DMS114 treated with DMSO at 0.1 percent for 48 hours (cell line): ENCODE data around the gene MKS1.

ENCODE experiments used
- DNase-seq: peaks from one replicate; lab custom pipeline; 2025; ENCODE audit not compliant: unreplicated experiment; lab: John Stamatoyannopoulos, UW

MKS1 gene

DNA sequence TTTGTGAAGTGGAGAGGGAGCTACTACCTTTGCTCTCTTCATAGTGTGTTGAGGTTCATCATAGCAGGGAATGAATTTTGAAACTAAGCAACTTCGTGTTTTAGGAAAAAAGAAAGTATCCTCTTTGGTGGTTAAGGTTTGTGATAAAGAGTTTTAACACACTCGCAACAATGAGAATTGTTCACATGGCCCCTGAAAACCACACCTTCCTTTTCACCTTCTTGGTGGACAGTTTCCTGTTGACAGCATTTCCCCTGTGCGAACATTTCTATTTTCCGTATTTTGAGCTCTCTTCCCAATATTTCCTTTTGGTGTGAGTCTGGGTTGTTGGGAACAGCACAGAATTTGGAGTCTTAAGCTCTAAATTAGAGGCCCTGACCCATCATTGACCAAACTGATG is 48.4 kb downstream of the MKS1 start:
- no peak for DNase-seq

GRCh38 chr17:58166682-58167081 is 52.4 kb downstream of the MKS1 start, which contains the start of gene OR4D2:
OR4D2 (plus strand) TSS chr17:58166982; CDS start chr17:58169656, 2,674 bp downstream.
- no peak for DNase-seq

GRCh38 chr17:58165981-58166380 is 53.1 kb downstream of the MKS1 start:
- DNase-seq: no peak

DNA sequence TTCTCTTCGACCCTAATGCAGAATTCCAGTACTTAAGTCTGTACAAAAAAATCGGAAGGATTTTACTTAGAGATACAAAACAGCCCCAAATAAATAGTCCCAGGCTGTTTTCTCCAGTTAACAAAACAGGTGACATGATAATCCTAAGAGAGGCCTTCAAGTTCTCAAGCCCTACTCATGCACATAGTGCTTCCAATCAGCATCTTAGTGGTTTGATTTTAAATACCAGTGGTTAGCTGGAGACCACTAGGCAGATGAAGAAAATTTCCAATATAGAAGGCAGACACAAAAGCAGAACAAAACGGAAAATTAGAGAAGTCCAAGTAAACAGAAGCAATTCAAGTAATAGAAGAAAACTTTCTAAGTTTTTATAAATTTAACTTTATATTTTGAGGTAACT is 57.5 kb downstream of the MKS1 start:
- no peak for DNase-seq

DNA sequence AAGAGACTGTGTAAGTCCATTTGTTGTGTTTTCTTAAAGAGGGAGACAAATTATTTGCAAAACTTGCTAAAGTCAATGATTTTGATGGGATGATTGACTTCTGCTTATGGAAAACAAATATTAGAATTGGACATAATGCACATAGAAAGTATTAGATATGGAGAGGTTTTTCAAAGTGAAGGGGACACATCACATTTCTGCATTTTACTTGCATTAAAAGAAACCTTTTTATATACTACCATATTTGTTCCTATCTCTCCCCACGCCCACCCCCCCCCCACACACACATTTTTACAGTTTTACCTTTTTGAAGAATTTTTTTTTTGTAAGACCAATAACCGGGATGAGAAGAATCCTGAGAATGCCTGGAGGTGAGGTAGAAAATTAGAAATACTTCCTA is 60.9 kb downstream of the MKS1 start:
- DNase-seq: no peak

DNA sequence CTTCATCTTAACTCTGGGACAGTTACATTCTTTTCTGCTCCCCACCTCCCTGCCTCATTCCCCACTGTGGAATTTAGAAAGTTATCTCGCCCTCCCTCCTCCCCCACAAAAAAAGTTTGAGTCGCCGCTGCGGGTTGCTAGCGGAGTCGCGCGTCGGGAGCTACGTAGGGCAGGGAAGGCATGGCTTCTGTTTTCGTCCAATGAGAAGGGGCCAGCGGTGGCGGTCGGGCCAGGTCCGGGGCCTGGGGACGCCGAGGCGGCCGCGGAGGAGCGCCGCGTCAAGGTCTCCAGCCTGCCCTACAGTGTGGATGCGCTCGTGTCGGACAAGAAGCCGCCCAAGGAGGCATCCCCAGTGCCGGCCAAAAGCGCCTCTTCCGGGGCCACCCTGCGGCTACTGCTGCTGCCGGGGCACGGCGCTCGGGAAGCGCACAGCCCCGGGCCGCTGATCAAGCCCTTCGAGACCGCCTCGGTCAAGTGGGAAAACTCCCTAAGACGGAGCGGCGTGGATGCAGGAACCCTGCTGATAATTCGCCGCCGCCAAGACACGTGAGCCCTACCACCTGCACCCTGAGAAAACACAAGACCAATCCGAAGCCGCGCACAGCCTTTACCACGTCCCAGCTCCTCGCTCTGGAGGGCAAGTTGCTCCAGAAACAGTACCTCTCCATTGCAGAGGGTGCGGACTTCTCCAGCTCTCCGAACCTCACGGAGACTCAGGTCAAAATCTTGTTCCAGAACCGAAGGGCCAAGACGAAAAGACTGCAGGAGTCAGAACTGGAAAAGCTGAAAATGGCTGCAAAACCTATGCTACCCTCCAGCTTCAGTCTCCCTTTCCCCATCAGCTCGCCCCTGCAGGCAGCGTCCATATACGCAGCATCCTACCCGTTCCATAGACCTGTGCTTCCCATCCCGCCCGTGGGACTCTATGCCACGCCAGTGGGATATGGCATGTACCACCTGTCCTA is 61.9 kb downstream of the MKS1 start:
- DNase-seq: peak; percentile 76
